Fibroblast of lung (primary cell): ENCODE data around the gene PIK3AP1.

Experiments
- CTCF ChIP-seq, 2 donors: IDR thresholded peaks in 1 of 2; conservative IDR thresholded peaks in 1 of 2; 1 replicate in 1 of 2; 2 replicates in 1 of 2; pipeline ENCODE4 v1.5.1; 2011 to 2012; ENCODE audit warnings: low read length in 2 of 2, control low read depth in 1 of 2, inconsistent platforms in 1 of 2, low read depth in 1 of 2, mild to moderate bottlenecking in 1 of 2
- EZH2 ChIP-seq: IDR thresholded peaks from 2 replicates; pipeline ENCODE4 v1.5.1; 2012; ENCODE audit warnings: low read length, control low read depth, mild to moderate bottlenecking; ENCODE audit errors: missing control alignments

GRCh38 chr10:96591946-96592345 lies 128.4 kb downstream of the PIK3AP1 start:
- TF ChIP-seq CTCF (conservative IDR thresholded peaks at IDR 0.05 in 1 of 2, IDR thresholded peaks at IDR 0.05 in 1 of 2; ENCODE audit: low read depth in 1 of 2, low read length in 2 of 2) (no peak), EZH2 (no peak)
